HepG2 (cell line): ENCODE data around the gene ABCB6. TPM values are rescaled to one million over a fixed set of nuclear protein-coding genes. Genes with fewer than 3 reads are reported as not detected.
A peak's percentile ranks its signal among the peaks of the same experiment; 100 is the strongest.

Experiments used
- DRAP1 ChIP-seq: IDR thresholded peaks from 2 replicates; pipeline ENCODE4 v1.6.1; 2016; ENCODE audit warnings: missing genetic modification reagents, missing compliant biosample characterization
- FOXO1 ChIP-seq: sonication (generic); formaldehyde crosslinking; IDR thresholded peaks from 2 replicates; pipeline ENCODE4 v1.4.0; 2020; ENCODE audit warnings: missing genetic modification reagents
- FOXP4 ChIP-seq: sonication (generic); formaldehyde crosslinking; IDR thresholded peaks from 2 replicates; pipeline ENCODE4 v1.4.0; 2020; ENCODE audit warnings: missing genetic modification reagents
- KAT2B ChIP-seq: fragments of 150-350 bp; IDR thresholded peaks from 2 replicates; pipeline ENCODE4 v1.6.1; 2014; ENCODE audit warnings: low read depth, low read length, borderline replicate concordance
- KLF9 ChIP-seq: IDR thresholded peaks from 2 replicates; pipeline ENCODE4 v1.6.1; 2016; ENCODE audit warnings: low read depth
- NFAT5 ChIP-seq: sonication (generic); formaldehyde crosslinking; IDR thresholded peaks from 2 replicates; pipeline ENCODE4 v1.4.0; 2020; ENCODE audit warnings: missing genetic modification reagents
- SP1 ChIP-seq, 2 experiments: fragments of 450-650 bp in 1 of 2; sonication (generic) in 1 of 2; formaldehyde crosslinking in 1 of 2; IDR thresholded peaks; 2 replicates each; pipeline versions ENCODE4 v1.4.0 to v1.6.1; 2016 to 2020; ENCODE audit warnings: missing genetic modification reagents in 1 of 2
- SP140L ChIP-seq: sonication (generic); formaldehyde crosslinking; IDR thresholded peaks from 2 replicates; pipeline ENCODE4 v1.4.0; 2020; ENCODE audit warnings: missing genetic modification reagents, borderline replicate concordance
- SRSF4 ChIP-seq: fragments of 200-400 bp; formaldehyde crosslinking; IDR thresholded peaks from one replicate; pipeline ENCODE4 v1.6.1; 2018; ENCODE audit warnings: mild to moderate bottlenecking, low read depth, low read length, moderate library complexity; ENCODE audit not compliant: poor library complexity, severe bottlenecking
- THAP11 ChIP-seq: IDR thresholded peaks from 2 replicates; pipeline ENCODE4 v1.6.1; 2016; ENCODE audit warnings: missing biosample characterization, missing genetic modification reagents
- TOE1 ChIP-seq: sonication (generic); formaldehyde crosslinking; IDR thresholded peaks from 2 replicates; pipeline ENCODE4 v1.4.0; 2020; ENCODE audit warnings: mild to moderate bottlenecking, missing genetic modification reagents
- TOPORS ChIP-seq: sonication (generic); formaldehyde crosslinking; IDR thresholded peaks from 2 replicates; pipeline ENCODE4 v1.8.0; 2023; ENCODE audit warnings: mild to moderate bottlenecking, missing genetic modification reagents
- TSC22D2 ChIP-seq: sonication (generic); formaldehyde crosslinking; IDR thresholded peaks from 2 replicates; pipeline ENCODE4 v1.5.1; 2020; ENCODE audit warnings: missing genetic modification reagents, mild to moderate bottlenecking, borderline replicate concordance
- ZC3H13 ChIP-seq: sonication (generic); formaldehyde crosslinking; IDR thresholded peaks from 2 replicates; pipeline ENCODE4 v1.8.1; 2023; ENCODE audit warnings: mild to moderate bottlenecking, missing genetic modification reagents, moderate library complexity
- ZMYM4 ChIP-seq: sonication (generic); formaldehyde crosslinking; IDR thresholded peaks from 2 replicates; pipeline ENCODE4 v1.8.1; 2023; ENCODE audit warnings: mild to moderate bottlenecking, missing genetic modification reagents
- ZNF574 ChIP-seq: sonication (generic); formaldehyde crosslinking; IDR thresholded peaks from 2 replicates; pipeline ENCODE4 v1.4.0; 2020; ENCODE audit warnings: missing genetic modification reagents
- ZNF629 ChIP-seq: sonication (generic); formaldehyde crosslinking; conservative IDR thresholded peaks from 2 replicates; pipeline ENCODE4 v1.5.0; 2020; ENCODE audit warnings: missing genetic modification reagents
- ZNF652 ChIP-seq: IDR thresholded peaks from 2 replicates; pipeline ENCODE4 v1.6.1; 2016; ENCODE audit warnings: low read depth, borderline replicate concordance
- ZNF83 ChIP-seq: sonication (generic); formaldehyde crosslinking; IDR thresholded peaks from 2 replicates; pipeline ENCODE4 v1.4.0; 2020; ENCODE audit warnings: missing genetic modification reagents, mild to moderate bottlenecking, borderline replicate concordance
- polyA plus RNA-seq, 8 experiments: library from polyadenylated mRNA; depleted of rRNA in 3 of 8; stranded (reverse) in 7 of 8; unstranded in 1 of 8; fragments of >200 nt; fragmentation: Illumina TruSeq in 4 of 8; extraction: Trizol in 4 of 8; gene quantifications; 2 replicates each; pipeline versions ENCODE4 v1.2.1 to v1.2.3, GENCODE V29; 2011 to 2016; ENCODE audit warnings: low read depth in 4 of 8, missing spikeins in 1 of 8, mixed read lengths in 1 of 8; ENCODE audit not compliant: insufficient read depth in 1 of 8
- total RNA-seq, 5 experiments: library from RNA; depleted of rRNA; stranded (reverse); fragments of >200 nt; fragmentation: Illumina TruSeq; extraction: Trizol; gene quantifications; 2 replicates each; pipeline ENCODE4 v1.2.3, GENCODE V29; 2016; ENCODE audit warnings: low read depth in 1 of 5

ABCB6 gene
- total and polyA plus RNA-seq, 2 of the 13 experiments (the other 11 are each of a cell fraction or from before 2014, with no cell fraction given): 91.1 to 137 TPM

GRCh38 chr2:219245148-219245898 is 26.6 kb upstream of the ABCB6 start, which contains the start of the genes GLB1L and STK16 (continued):
- TF ChIP-seq FOXP4 (CRISPR knock-in tag) (peak; percentile 64; the same call in 1 of the 2 replicates), KLF9 (CRISPR knock-in tag) (peak; percentile 49; the same call in 1 of the 2 replicates), FOXO1 (CRISPR knock-in tag) (peak; percentile 9; the same call in 1 of the 2 replicates), SRSF4 (peak; percentile 73), ZNF629 (0 out of 2 replicates have a peak, but pooled peaks have one; percentile 25), NFAT5 (CRISPR knock-in tag) (peak; percentile 42; the same call in 1 of the 2 replicates), SP1 (IDR thresholded peaks at IDR 0.05) (no peak), SP1 (CRISPR knock-in tag; IDR thresholded peaks at IDR 0.05) (peak; percentile 57), THAP11 (CRISPR knock-in tag) (peak; percentile 93), KAT2B (no peak), TOPORS (CRISPR knock-in tag) (no peak), ZNF652 (CRISPR knock-in tag) (no peak), SP140L (CRISPR knock-in tag) (no peak), ZMYM4 (peak; percentile 90), DRAP1 (CRISPR knock-in tag) (peak; percentile 88), TSC22D2 (peak; percentile 90), ZNF574 (peak; percentile 96), TOE1 (CRISPR knock-in tag) (0 out of 2 replicates have a peak, but pooled peaks have one; percentile 62), ZC3H13 (CRISPR knock-in tag) (peak; percentile 83), ZNF83 (CRISPR knock-in tag) (no peak; the same call in 1 of the 2 replicates)
